IMR-90 (cell line): Measurements from ENCODE around the gene INPP5D. TPM values are rescaled to one million over a fixed set of nuclear protein-coding genes. Genes with fewer than 3 reads are reported as not detected.

Source experiments
- ATAC-seq: fragments of 200-7000 bp; cut with Tn5 transposase; 2 replicates; pipeline ENCODE4 v1.9.1; 2020; ENCODE audit warnings: low read depth, mild to moderate bottlenecking, moderate library complexity
- BruUV-seq: library from RNA; stranded (reverse); fragments of 400-500 nt; replicated peaks from 2 replicates; lab custom pipeline; 2021; lab: Mats Ljungman, UMichigan
- CTCF ChIA-PET: fragments of 300-600 bp; formaldehyde crosslinking; extraction: SDS; loops from one replicate; lab custom pipeline; 2021; ENCODE audit warnings: antibody characterized with exemption; lab: Yijun Ruan, JAX
- POLR2A ChIA-PET: fragments of 300-600 bp; sonication (Branson Sonifier 250); formaldehyde crosslinking; loops from one replicate; lab custom pipeline; 2022; ENCODE audit warnings: antibody characterized with exemption; ENCODE audit not compliant: unreplicated experiment; lab: Charles Lee
- DNase-seq: peaks from one replicate; pipeline ENCODE4 v3.0.0; 2013
- H2AFZ ChIP-seq: replicated peaks from 2 replicates; pipeline ENCODE3; 2013; ENCODE audit warnings: low read length, mild to moderate bottlenecking; ENCODE audit not compliant: poor library complexity
- H2AK5ac ChIP-seq: 2 replicates; pipeline ENCODE4 v1.6.1; 2013; ENCODE audit warnings: low read depth, low read length, inconsistent platforms
- H2AK9ac ChIP-seq: replicated peaks from 2 replicates; pipeline ENCODE3; 2013; ENCODE audit warnings: mild to moderate bottlenecking, low read depth, low read length, moderate library complexity; ENCODE audit not compliant: poor library complexity
- H2BK120ac ChIP-seq: 2 replicates; pipeline ENCODE4 v1.6.1; 2013; ENCODE audit warnings: low read depth, low read length, inconsistent platforms
- H2BK15ac ChIP-seq: 3 replicates; pipeline ENCODE4 v1.6.1; 2013; ENCODE audit warnings: low read depth, low read length, inconsistent platforms
- H2BK20ac ChIP-seq: 2 replicates; pipeline ENCODE4 v1.6.1; 2013; ENCODE audit warnings: low read depth, mild to moderate bottlenecking, inconsistent platforms, low read length, moderate library complexity
- H2BK5ac ChIP-seq: 2 replicates; pipeline ENCODE4 v1.6.1; 2013; ENCODE audit warnings: mild to moderate bottlenecking, low read depth, low read length, inconsistent platforms; ENCODE audit not compliant: poor library complexity, severe bottlenecking
- H3K14ac ChIP-seq: replicated peaks from 2 replicates; pipeline ENCODE4 v1.6.1; 2013; ENCODE audit warnings: low read depth, low read length, inconsistent platforms
- H3K18ac ChIP-seq: 2 replicates; pipeline ENCODE4 v1.6.1; 2013; ENCODE audit warnings: low read depth, low read length, control low read depth
- H3K23ac ChIP-seq: 2 replicates; pipeline ENCODE4 v1.6.1; 2013; ENCODE audit warnings: low read depth, low read length, inconsistent platforms
- H3K27ac ChIP-seq: 2 replicates; pipeline ENCODE4 v1.5.1; 2013; ENCODE audit warnings: mild to moderate bottlenecking, control low read depth, low read length; ENCODE audit not compliant: insufficient read depth
- H3K27me3 ChIP-seq: 2 replicates; pipeline ENCODE4 v1.6.1; 2013; ENCODE audit warnings: low read length; ENCODE audit not compliant: control insufficient read depth, insufficient read depth
- H3K36me3 ChIP-seq: 2 replicates; pipeline ENCODE4 v1.6.1; 2013; ENCODE audit warnings: low read length, mixed read lengths; ENCODE audit not compliant: control insufficient read depth, insufficient read depth
- H3K4ac ChIP-seq: 2 replicates; pipeline ENCODE4 v1.6.1; 2013; ENCODE audit warnings: low read depth, low read length, inconsistent platforms
- H3K4me1 ChIP-seq: 2 replicates; pipeline ENCODE4 v1.6.1; 2013; ENCODE audit warnings: low read length, mixed read lengths; ENCODE audit not compliant: control insufficient read depth, insufficient read depth
- H3K4me2 ChIP-seq: 2 replicates; pipeline ENCODE4 v1.6.1; 2013; ENCODE audit warnings: low read depth, mild to moderate bottlenecking, control low read depth, low read length, moderate library complexity
- H3K4me3 ChIP-seq: 2 replicates; pipeline ENCODE4 v1.5.1; 2013; ENCODE audit warnings: low read depth, mild to moderate bottlenecking, control low read depth, low read length, moderate library complexity; ENCODE audit not compliant: insufficient read depth
- H3K56ac ChIP-seq: 2 replicates; pipeline ENCODE4 v1.6.1; 2013; ENCODE audit warnings: low read length, inconsistent platforms; ENCODE audit not compliant: insufficient read depth; ENCODE audit errors: extremely low read depth
- H3K79me1 ChIP-seq, 2 experiments: 2 replicates each; pipeline ENCODE4 v1.6.1; 2013; ENCODE audit warnings: low read length in 2 of 2, inconsistent platforms in 1 of 2, low read depth in 1 of 2
- H3K9ac ChIP-seq: 2 replicates; pipeline ENCODE4 v1.6.1; 2013; ENCODE audit warnings: low read depth, low read length, control low read depth
- H3K9me1 ChIP-seq: 2 replicates; pipeline ENCODE4 v1.6.1; 2013; ENCODE audit warnings: low read length, inconsistent platforms; ENCODE audit not compliant: insufficient read depth
- H3K9me3 ChIP-seq: 2 replicates; pipeline ENCODE4 v1.6.1; 2013; ENCODE audit warnings: low read length; ENCODE audit not compliant: control insufficient read depth, insufficient read depth
- H4K20me1 ChIP-seq: 2 replicates; pipeline ENCODE4 v1.6.1; 2013; ENCODE audit warnings: low read length, inconsistent platforms; ENCODE audit not compliant: insufficient read depth
- H4K5ac ChIP-seq: 2 replicates; pipeline ENCODE4 v1.6.1; 2013; ENCODE audit warnings: mild to moderate bottlenecking, low read depth, low read length, control low read depth
- H4K8ac ChIP-seq, 2 experiments: 2 replicates each; pipeline ENCODE4 v1.6.1; 2013; ENCODE audit warnings: low read depth in 2 of 2, low read length in 2 of 2, control low read depth in 1 of 2, inconsistent platforms in 1 of 2
- H4K91ac ChIP-seq: 2 replicates; pipeline ENCODE4 v1.6.1; 2013; ENCODE audit warnings: low read depth, low read length, inconsistent platforms; ENCODE audit not compliant: insufficient read depth
- BHLHE40 ChIP-seq: fragments of 150-350 bp; IDR thresholded peaks from 2 replicates; pipeline ENCODE4 v1.6.1; 2016; ENCODE audit warnings: mild to moderate bottlenecking, low read depth, low read length
- CEBPB ChIP-seq: IDR thresholded peaks from 2 replicates; pipeline ENCODE4 v1.6.1; 2012; ENCODE audit warnings: low read depth, low read length, improper control_type of control experiment
- CHD1 ChIP-seq: IDR thresholded peaks from 2 replicates; pipeline ENCODE4 v1.6.1; 2012; ENCODE audit warnings: low read depth, low read length, improper control_type of control experiment
- CTCF ChIP-seq: conservative IDR thresholded peaks from 2 replicates; pipeline ENCODE4 v1.5.1; 2012; ENCODE audit warnings: mild to moderate bottlenecking, low read depth, low read length, improper control_type of control experiment
- FOS ChIP-seq: fragments of 150-350 bp; IDR thresholded peaks from 2 replicates; pipeline ENCODE4 v1.6.1; 2016; ENCODE audit warnings: low read depth, low read length
- MAFK ChIP-seq: IDR thresholded peaks from 2 replicates; pipeline ENCODE4 v1.6.1; 2012; ENCODE audit warnings: low read depth, low read length, improper control_type of control experiment
- MAZ ChIP-seq: IDR thresholded peaks from 2 replicates; pipeline ENCODE4 v1.6.1; 2012; ENCODE audit warnings: low read depth, mild to moderate bottlenecking, low read length, improper control_type of control experiment, moderate library complexity, borderline replicate concordance
- MXI1 ChIP-seq: IDR thresholded peaks from 2 replicates; pipeline ENCODE4 v1.6.1; 2012; ENCODE audit warnings: low read depth, mild to moderate bottlenecking, low read length, moderate library complexity, borderline replicate concordance
- NFE2L2 ChIP-seq: fragments of 150-350 bp; IDR thresholded peaks from 2 replicates; pipeline ENCODE4 v1.6.1; 2016; ENCODE audit warnings: low read depth, mild to moderate bottlenecking, low read length
- POLR2A ChIP-seq: IDR thresholded peaks from 2 replicates; pipeline ENCODE4 v1.6.1; 2012; ENCODE audit warnings: mild to moderate bottlenecking, low read depth, low read length
- RAD21 ChIP-seq: IDR thresholded peaks from 2 replicates; pipeline ENCODE4 v1.6.1; 2012; ENCODE audit warnings: low read length, improper control_type of control experiment
- RCOR1 ChIP-seq: IDR thresholded peaks from 2 replicates; pipeline ENCODE4 v1.6.1; 2012; ENCODE audit warnings: mild to moderate bottlenecking, low read length, improper control_type of control experiment; ENCODE audit not compliant: insufficient replicate concordance
- RFX5 ChIP-seq: IDR thresholded peaks from 2 replicates; pipeline ENCODE4 v1.8.0; 2012; ENCODE audit warnings: low read depth, mild to moderate bottlenecking, low read length, moderate library complexity
- SMC3 ChIP-seq: fragments of 150-350 bp; IDR thresholded peaks from 2 replicates; pipeline ENCODE4 v1.6.1; 2016; ENCODE audit warnings: low read depth, mild to moderate bottlenecking, antibody characterized with exemption, low read length, moderate library complexity
- WGBS, 2 experiments: methylation state at CpG; one replicate each; pipeline versions ENCODE4 v1.1.5 to v1.1.7; 2013; ENCODE audit warnings: missing lambda C conversion rate in 2 of 2; ENCODE audit not compliant: insufficient read length in 1 of 2; ENCODE audit errors: extremely low coverage in 2 of 2; 5-methylcytosine and 5-hydroxymethylcytosine counted together
- dilution Hi-C: fragments of 300-500 bp; cut with HindIII; formaldehyde crosslinking; loops from one replicate; pipeline ENCODE4 v1.14.3; 2018; ENCODE audit warnings: low sequenced_read_pairs; ENCODE audit not compliant: unreplicated experiment
- in situ Hi-C: fragments of 300-500 bp; cut with MboI; formaldehyde crosslinking; loops from 3 replicates; pipeline ENCODE4 v1.14.3; 2019; ENCODE audit warnings: low sequenced_read_pairs, inconsistent platforms, mixed read lengths
- intact Hi-C: fragments of 100-400 bp; cut with micrococcal nuclease; formaldehyde crosslinking; loops from 2 replicates; pipeline ENCODE4 v1.10.0; 2022
- polyA plus RNA-seq, 3 experiments: library from polyadenylated mRNA; depleted of rRNA; stranded (reverse); fragments of >200 nt; gene quantifications; 2 replicates each; pipeline ENCODE4 v1.2.3, GENCODE V29; 2012; ENCODE audit warnings: low replicate concordance in 1 of 3
- total RNA-seq: library from RNA; depleted of rRNA; stranded (reverse); fragments of >200 nt; gene quantifications from 2 replicates; pipeline ENCODE4 v1.2.3, GENCODE V29; 2012
- TF ChIP-seq, protein P1 (sequence below): fragments of 150-350 bp; IDR thresholded peaks from 2 replicates; pipeline ENCODE4 v1.6.1; 2016; ENCODE audit warnings: low read depth, mild to moderate bottlenecking, low read length, moderate library complexity, borderline replicate concordance
- TF ChIP-seq, protein P2 (sequence below): fragments of 150-350 bp; IDR thresholded peaks from 2 replicates; pipeline ENCODE4 v1.6.1; 2017; ENCODE audit warnings: mild to moderate bottlenecking, antibody characterized with exemption, low read length, low read depth

INPP5D gene
- total and polyA plus RNA-seq, 2 of the 4 experiments (the other 2 are of a cell fraction) = 0.18 to 0.29 TPM

DNA sequence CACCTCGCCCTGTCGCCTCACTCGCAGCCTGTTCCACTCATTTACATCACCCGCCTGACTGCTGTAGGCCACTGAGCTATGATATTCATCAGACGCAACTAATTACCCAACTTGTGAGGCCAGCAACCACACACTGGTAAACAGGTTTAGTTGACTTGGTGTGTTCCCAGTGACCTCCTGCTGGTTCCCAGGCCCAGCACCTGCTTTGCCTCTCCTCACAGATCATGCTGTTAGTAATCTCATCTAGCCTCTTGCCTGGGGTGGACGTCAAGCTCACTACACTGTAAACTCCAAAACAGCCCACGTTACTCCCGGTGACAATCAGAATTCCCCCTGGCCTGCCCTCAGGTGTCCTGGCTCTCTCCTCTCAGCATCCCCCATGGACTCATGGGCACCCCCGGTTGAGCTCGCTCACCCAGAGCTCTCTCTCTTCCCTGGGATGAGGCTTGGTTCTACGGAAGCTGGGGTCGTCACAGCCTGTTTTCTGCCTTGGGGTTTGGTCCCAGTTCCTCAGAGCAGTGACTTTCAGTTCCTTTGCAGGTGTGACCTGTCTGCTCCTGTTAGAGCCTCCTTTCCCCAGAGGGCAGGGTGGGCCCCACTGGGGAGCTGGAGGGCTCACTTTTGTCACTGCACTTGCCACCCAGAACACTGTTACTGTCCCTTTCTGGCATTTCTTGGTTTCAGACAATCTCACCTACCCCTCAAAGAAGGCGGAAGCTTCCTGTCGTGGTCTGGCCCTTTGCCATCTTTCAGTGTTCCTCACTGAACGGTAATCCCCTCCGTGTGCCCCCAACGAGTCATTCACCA is 40.3 kb downstream of the INPP5D start:
- in situ Hi-C loops (no loop called here), dilution Hi-C loops (no loop called here), intact Hi-C loops (no loop called here)
- Histone ChIP-seq H3K79me1 (no peaks in the 10 kb centered on the region), H3K9me3 (no peaks in the 10 kb centered on the region), H3K9me1 (no peaks in the 10 kb centered on the region), H3K4me2 (no peak overlapping the region), H4K91ac (no peak overlapping the region), H3K36me3 (no peaks in the 10 kb centered on the region), H3K9ac (no peak overlapping the region), H3K4me1 (no peaks in the 10 kb centered on the region), H3K56ac (no peak overlapping the region), H2AK9ac (peak overlapping the region; percentile 16), H4K5ac (no peak overlapping the region), H2AFZ (no peak overlapping the region), H2BK15ac (no peak overlapping the region), H2BK120ac (no peak overlapping the region), H3K4ac (no peak overlapping the region), H4K20me1 (no peaks in the 10 kb centered on the region), H3K18ac (no peak overlapping the region), H4K8ac (no peak overlapping the region), H3K27ac (no peak overlapping the region), H3K4me3 (no peak overlapping the region), H2AK5ac (no peak overlapping the region), H3K14ac (no peak overlapping the region), H2BK20ac (no peak overlapping the region), H2BK5ac (no peak overlapping the region), H3K27me3 (peaks cover 8% of the 10 kb centered on the region), H3K23ac (no peak overlapping the region)
- TF ChIP-seq CTCF (no peak), MXI1 (no peak), MAZ (no peak), RCOR1 (no peak), RAD21 (no peak), BHLHE40 (no peak), POLR2A (no peak), MAFK (no peak), CHD1 (no peak), SMC3 (no peak), CEBPB (no peak), NFE2L2 (no peak), RFX5 (no peak), FOS (no peak)
- TF ChIP-seq, protein P1, sequence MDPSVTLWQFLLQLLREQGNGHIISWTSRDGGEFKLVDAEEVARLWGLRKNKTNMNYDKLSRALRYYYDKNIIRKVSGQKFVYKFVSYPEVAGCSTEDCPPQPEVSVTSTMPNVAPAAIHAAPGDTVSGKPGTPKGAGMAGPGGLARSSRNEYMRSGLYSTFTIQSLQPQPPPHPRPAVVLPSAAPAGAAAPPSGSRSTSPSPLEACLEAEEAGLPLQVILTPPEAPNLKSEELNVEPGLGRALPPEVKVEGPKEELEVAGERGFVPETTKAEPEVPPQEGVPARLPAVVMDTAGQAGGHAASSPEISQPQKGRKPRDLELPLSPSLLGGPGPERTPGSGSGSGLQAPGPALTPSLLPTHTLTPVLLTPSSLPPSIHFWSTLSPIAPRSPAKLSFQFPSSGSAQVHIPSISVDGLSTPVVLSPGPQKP = no peak
- TF ChIP-seq, protein P2, sequence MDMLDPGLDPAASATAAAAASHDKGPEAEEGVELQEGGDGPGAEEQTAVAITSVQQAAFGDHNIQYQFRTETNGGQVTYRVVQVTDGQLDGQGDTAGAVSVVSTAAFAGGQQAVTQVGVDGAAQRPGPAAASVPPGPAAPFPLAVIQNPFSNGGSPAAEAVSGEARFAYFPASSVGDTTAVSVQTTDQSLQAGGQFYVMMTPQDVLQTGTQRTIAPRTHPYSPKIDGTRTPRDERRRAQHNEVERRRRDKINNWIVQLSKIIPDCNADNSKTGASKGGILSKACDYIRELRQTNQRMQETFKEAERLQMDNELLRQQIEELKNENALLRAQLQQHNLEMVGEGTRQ = no peak
- 58% methylated on average over 2 of the region's 17 CpGs; no CpG with 5 or more reads in 1 of the 2 experiments for WGBS, 2 experiments
- ChIA-PET CTCF (no interaction called here), POLR2A (no interaction called here)
- no peak for ATAC-seq
- no TSS peak for BruUV-seq
- no peak for DNase-seq
